Loucy (cell line): Measurements from ENCODE around the gene NOL12.

Source experiments
- H2AFZ ChIP-seq: fragments of 200-600 bp; sonication (generic); 2 replicates; pipeline ENCODE4 v1.6.0; 2016; ENCODE audit warnings: antibody characterized with exemption, mild to moderate bottlenecking, low read length, moderate library complexity
- H3F3A ChIP-seq: fragments of 200-600 bp; 2 replicates; pipeline ENCODE4 v1.6.0; 2016; ENCODE audit warnings: antibody characterized with exemption, low read depth, mild to moderate bottlenecking
- H3K27me3 ChIP-seq: fragments of 200-600 bp; sonication (generic); 2 replicates; pipeline ENCODE4 v1.6.1; 2014; ENCODE audit warnings: low read length, mild to moderate bottlenecking; ENCODE audit not compliant: insufficient read depth, poor library complexity, severe bottlenecking
- H3K36me3 ChIP-seq: fragments of 200-600 bp; sonication (generic); 2 replicates; pipeline ENCODE4 v1.6.1; 2016; ENCODE audit warnings: low read length; ENCODE audit not compliant: insufficient read depth
- H3K4me1 ChIP-seq: fragments of 200-600 bp; sonication (generic); 2 replicates; pipeline ENCODE4 v1.5.1; 2014; ENCODE audit warnings: low read length, mild to moderate bottlenecking; ENCODE audit not compliant: insufficient read depth, poor library complexity, severe bottlenecking
- H3K4me2 ChIP-seq: fragments of 200-600 bp; sonication (generic); 2 replicates; pipeline ENCODE4 v1.6.0; 2014; ENCODE audit warnings: antibody characterized with exemption, low read length, low read depth, mild to moderate bottlenecking; ENCODE audit not compliant: poor library complexity, severe bottlenecking
- H3K4me3 ChIP-seq: fragments of 200-600 bp; sonication (generic); 2 replicates; pipeline ENCODE4 v1.5.1; 2014; ENCODE audit warnings: low read length, mild to moderate bottlenecking, mixed read lengths; ENCODE audit not compliant: poor library complexity, severe bottlenecking
- H3K79me2 ChIP-seq: fragments of 200-600 bp; sonication (generic); 2 replicates; pipeline ENCODE4 v1.6.1; 2014; ENCODE audit warnings: low read length; ENCODE audit not compliant: insufficient read depth
- H3K9ac ChIP-seq: fragments of 200-600 bp; sonication (generic); 2 replicates; pipeline ENCODE4 v1.6.0; 2014; ENCODE audit warnings: mild to moderate bottlenecking, low read depth, low read length, moderate library complexity; ENCODE audit not compliant: poor library complexity, severe bottlenecking
- H3K9me2 ChIP-seq: fragments of 200-600 bp; sonication (generic); replicated peaks from 2 replicates; pipeline ENCODE4 v1.6.1; 2016; ENCODE audit warnings: low read depth, low read length, mixed read lengths
- H3K9me3 ChIP-seq: fragments of 200-600 bp; sonication (generic); 2 replicates; pipeline ENCODE4 v1.6.1; 2014; ENCODE audit warnings: mild to moderate bottlenecking, antibody characterized with exemption, low read length, low read depth; ENCODE audit not compliant: insufficient read depth
- H4K20me1 ChIP-seq: fragments of 200-600 bp; sonication (generic); 2 replicates; pipeline ENCODE4 v1.6.0; 2014; ENCODE audit warnings: antibody characterized with exemption, low read length, mild to moderate bottlenecking; ENCODE audit not compliant: insufficient read depth, poor library complexity, severe bottlenecking
- CTCF ChIP-seq: fragments of 200-600 bp; sonication (generic); conservative IDR thresholded peaks from 2 replicates; pipeline ENCODE4 v1.5.1; 2014; ENCODE audit warnings: mild to moderate bottlenecking, antibody characterized with exemption, low read length
- EZH2phosphoT487 ChIP-seq: fragments of 200-600 bp; IDR thresholded peaks from 2 replicates; pipeline ENCODE4 v1.6.1; 2018; ENCODE audit warnings: antibody characterized with exemption, mild to moderate bottlenecking, moderate library complexity, borderline replicate concordance

The NOL12 gene

DNA sequence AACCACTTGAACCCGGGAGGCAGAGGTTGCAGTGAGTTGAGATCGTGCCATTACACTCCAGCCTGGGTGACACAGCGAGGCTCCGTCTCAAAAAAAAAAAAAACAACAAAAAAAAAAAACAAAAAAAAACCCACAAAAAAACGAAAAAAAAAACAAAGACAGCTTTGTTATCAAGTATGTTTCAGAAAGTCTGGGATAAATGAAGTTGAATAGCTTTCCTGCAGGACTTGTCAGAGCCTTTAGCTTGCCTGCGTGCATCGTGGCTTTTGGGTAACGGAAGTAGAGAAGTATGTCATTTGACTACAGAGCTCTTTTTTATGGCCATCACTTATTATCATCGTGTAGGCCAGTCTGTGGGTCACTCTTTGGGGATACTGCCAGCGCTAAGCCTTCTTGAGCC, 25.3 kb downstream of the NOL12 start:
- Histone ChIP-seq H3K36me3 (no peaks in the 10 kb centered on the region), H3K4me1 (no peaks in the 10 kb centered on the region), H3F3A (no peaks in the 10 kb centered on the region), H3K4me3 (no peak overlapping the region), H3K9me2 (no peaks in the 10 kb centered on the region), H2AFZ (no peak overlapping the region), H3K27me3 (no peaks in the 10 kb centered on the region), H4K20me1 (no peaks in the 10 kb centered on the region), H3K9me3 (no peaks in the 10 kb centered on the region), H3K9ac (no peak overlapping the region), H3K4me2 (no peak overlapping the region), H3K79me2 (no peaks in the 10 kb centered on the region)
- no peak for TF ChIP-seq EZH2phosphoT487
- TF ChIP-seq CTCF: no peak

- H3K9me2 ChIP-seq: no peaks in the 10 kb centered on the region
- no peaks in the 10 kb centered on the region for H3K9me3 ChIP-seq
- H3K4me1 ChIP-seq: no peaks in the 10 kb centered on the region
- H3F3A ChIP-seq: no peaks in the 10 kb centered on the region
- no peaks in the 10 kb centered on the region for H3K79me2 ChIP-seq
- H2AFZ ChIP-seq: no peak overlapping the region
- H3K9ac ChIP-seq: no peak overlapping the region
- H3K4me2 ChIP-seq: no peak overlapping the region
- H4K20me1 ChIP-seq: no peaks in the 10 kb centered on the region
- TF ChIP-seq CTCF (no peak), EZH2phosphoT487 (no peak)
- H3K27me3 ChIP-seq: no peaks in the 10 kb centered on the region
- H3K4me3 ChIP-seq: no peak overlapping the region
- no peaks in the 10 kb centered on the region for H3K36me3 ChIP-seq
Observed at GRCh38 chr22:37713761-37714160, 27.6 kb downstream of the NOL12 start.

DNA sequence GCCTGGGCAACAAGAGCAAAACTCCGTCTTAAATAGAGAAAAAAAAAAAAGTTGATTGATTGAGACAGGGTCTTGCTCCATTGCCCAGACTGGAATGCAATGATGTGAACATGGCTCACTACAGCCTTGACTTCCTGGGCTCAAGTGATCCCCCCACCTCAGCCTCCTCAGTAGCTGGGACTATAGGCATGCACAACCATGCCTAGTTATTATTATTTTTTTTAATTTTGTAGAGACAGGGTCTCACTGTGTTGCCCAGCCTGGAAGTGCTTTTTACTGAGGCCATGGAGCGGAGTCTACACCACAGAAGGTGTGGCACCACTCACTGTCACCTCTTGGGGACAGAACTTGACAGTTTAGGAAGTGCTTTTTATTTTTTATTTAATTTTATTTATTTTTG, 28.5 kb downstream of the NOL12 start:
- Histone ChIP-seq H3K4me3 (no peak overlapping the region), H2AFZ (no peak overlapping the region)

More for the DNA sequence above, 28.5 kb downstream of the NOL12 start:
- Histone ChIP-seq H3K9ac (no peak overlapping the region), H4K20me1 (no peaks in the 10 kb centered on the region), H3F3A (no peaks in the 10 kb centered on the region), H3K9me3 (no peaks in the 10 kb centered on the region), H3K9me2 (no peaks in the 10 kb centered on the region), H3K27me3 (no peaks in the 10 kb centered on the region), H3K36me3 (no peaks in the 10 kb centered on the region), H3K4me1 (no peaks in the 10 kb centered on the region), H3K4me2 (no peak overlapping the region), H3K79me2 (no peaks in the 10 kb centered on the region)
- TF ChIP-seq CTCF (no peak), EZH2phosphoT487 (no peak)
